LoVo (cell line): Measurements from ENCODE around the gene RBM44.
"Not testable (repeated sequence)": the region's sequence is repeated elsewhere in the genome, so short reads cannot be mapped to it uniquely, and the experiment has no call there.

Source experiments
- DNase-seq: peaks from one replicate; pipeline ENCODE4 v3.0.0-alpha.2; 2016; ENCODE audit warnings: low spot score

Gene RBM44

GRCh38 chr2:237774811-237775553, 23.6 kb upstream of the RBM44 start:
- DNase-seq, result peak; percentile 20

- no peak for DNase-seq
These were observed 19.1 kb upstream of the RBM44 start for GRCh38 chr2:237779521-237779920.

GRCh38 chr2:237782181-237782580, 16.4 kb upstream of the RBM44 start:
- DNase-seq, result no peak

GRCh38 chr2:237783678-237784077, 14.9 kb upstream of the RBM44 start:
- not testable (repeated sequence) for DNase-seq

GRCh38 chr2:237786936-237787335, 11.6 kb upstream of the RBM44 start:
- no peak for DNase-seq

- no peak for DNase-seq
These were observed 8.2 kb upstream of the RBM44 start for GRCh38 chr2:237790353-237790752.

- DNase-seq, result no peak
These were observed 6.4 kb upstream of the RBM44 start for GRCh38 chr2:237791977-237792727.

- no peak for DNase-seq
These were observed 1.3 kb upstream of the RBM44 start for GRCh38 chr2:237797253-237797652.

GRCh38 chr2:237799060-237799428, 465 bp downstream of the RBM44 start:
- DNase-seq, result no peak

- no peak for DNase-seq
These were observed 2.9 kb downstream of the RBM44 start for GRCh38 chr2:237801466-237801865.

GRCh38 chr2:237806334-237806733, 7.8 kb downstream of the RBM44 start:
- no peak for DNase-seq

GRCh38 chr2:237815637-237816036, 17.1 kb downstream of the RBM44 start:
- no peak for DNase-seq

GRCh38 chr2:237816531-237816930, 18.0 kb downstream of the RBM44 start:
- DNase-seq, result no peak

- DNase-seq, result no peak
These were observed 19.5 kb downstream of the RBM44 start for GRCh38 chr2:237818066-237818473.

- no peak for DNase-seq
These were observed 20.7 kb downstream of the RBM44 start for GRCh38 chr2:237819231-237819630.

- no peak for DNase-seq
These were observed 21.8 kb downstream of the RBM44 start for GRCh38 chr2:237820421-237820820.

GRCh38 chr2:237823544-237823943, 25.0 kb downstream of the RBM44 start:
- DNase-seq, result no peak

GRCh38 chr2:237824085-237824484, 25.5 kb downstream of the RBM44 start:
- DNase-seq, result no peak

- DNase-seq, result no peak
These were observed 28.9 kb downstream of the RBM44 start for GRCh38 chr2:237827421-237827987.

GRCh38 chr2:237830522-237830921, 31.9 kb downstream of the RBM44 start:
- no peak for DNase-seq

- no peak for DNase-seq
These were observed 35.0 kb downstream of the RBM44 start for GRCh38 chr2:237833546-237833945.

GRCh38 chr2:237835372-237835771, 36.8 kb downstream of the RBM44 start:
- no peak for DNase-seq

GRCh38 chr2:237841051-237841450, 42.5 kb downstream of the RBM44 start:
- DNase-seq, result no peak
